Activated CD8-positive, alpha-beta memory T cell treated with anti-CD3 and anti-CD28 coated beads, Interleukin-2, amount 50 U/mL, for 4 hours (primary cell): ENCODE results near the gene TCF25.

Experiments
- DNase-seq: peaks from one replicate; pipeline ENCODE4 v3.0.0-alpha.2; 2020

Gene TCF25

GRCh38 chr16:89880477-89881367 lies 7.3 kb downstream of the TCF25 start:
- DNase-seq, result no peak

GRCh38 chr16:89881368-89881730 lies 8.0 kb downstream of the TCF25 start:
- no peak for DNase-seq

GRCh38 chr16:89883346-89884040 lies 10.1 kb downstream of the TCF25 start:
- DNase-seq, result no peak

DNA sequence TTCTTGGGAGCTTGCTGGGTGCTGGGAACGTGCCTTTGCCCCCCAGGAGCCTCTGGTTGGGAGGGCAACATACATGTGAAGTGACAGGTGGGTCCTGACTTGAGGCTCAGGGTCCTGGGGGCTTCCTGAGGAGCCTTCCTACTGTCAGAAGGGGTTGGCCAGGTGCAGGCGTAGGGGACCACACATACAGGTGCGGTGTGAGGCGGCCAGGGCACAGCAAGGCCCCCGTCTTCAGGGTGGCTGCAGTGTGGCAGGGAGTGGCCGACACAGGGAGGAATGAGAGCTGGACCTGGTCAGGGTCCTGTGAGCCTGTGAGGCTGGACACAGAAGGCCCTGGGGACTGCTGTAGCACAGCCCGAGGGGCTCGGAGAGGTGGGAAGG lies 10.6 kb downstream of the TCF25 start:
- no peak for DNase-seq

DNA sequence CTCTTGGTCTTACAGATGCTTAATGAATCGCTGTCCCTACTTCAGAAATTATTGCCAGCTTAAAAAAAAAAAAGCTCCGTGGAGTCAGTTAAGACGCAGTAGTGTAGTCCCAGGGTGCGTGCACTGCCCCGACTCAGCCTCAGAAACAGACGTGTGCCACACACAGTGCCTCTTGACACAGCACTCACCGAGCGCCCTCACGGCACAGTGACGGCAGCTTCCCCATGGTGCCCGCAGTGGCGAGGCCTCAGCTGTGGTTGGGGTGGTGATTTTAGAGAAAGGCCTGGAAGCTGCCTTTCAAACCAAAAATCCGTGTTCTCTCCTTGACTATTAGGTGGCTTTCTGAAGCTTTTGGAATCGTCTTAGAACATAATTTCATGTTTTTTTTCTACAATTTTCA lies 13.9 kb downstream of the TCF25 start:
- DNase-seq, result no peak

GRCh38 chr16:89890200-89890599 lies 16.8 kb downstream of the TCF25 start:
- DNase-seq, result no peak

GRCh38 chr16:89890886-89891657 lies 17.7 kb downstream of the TCF25 start:
- no peak for DNase-seq

DNA sequence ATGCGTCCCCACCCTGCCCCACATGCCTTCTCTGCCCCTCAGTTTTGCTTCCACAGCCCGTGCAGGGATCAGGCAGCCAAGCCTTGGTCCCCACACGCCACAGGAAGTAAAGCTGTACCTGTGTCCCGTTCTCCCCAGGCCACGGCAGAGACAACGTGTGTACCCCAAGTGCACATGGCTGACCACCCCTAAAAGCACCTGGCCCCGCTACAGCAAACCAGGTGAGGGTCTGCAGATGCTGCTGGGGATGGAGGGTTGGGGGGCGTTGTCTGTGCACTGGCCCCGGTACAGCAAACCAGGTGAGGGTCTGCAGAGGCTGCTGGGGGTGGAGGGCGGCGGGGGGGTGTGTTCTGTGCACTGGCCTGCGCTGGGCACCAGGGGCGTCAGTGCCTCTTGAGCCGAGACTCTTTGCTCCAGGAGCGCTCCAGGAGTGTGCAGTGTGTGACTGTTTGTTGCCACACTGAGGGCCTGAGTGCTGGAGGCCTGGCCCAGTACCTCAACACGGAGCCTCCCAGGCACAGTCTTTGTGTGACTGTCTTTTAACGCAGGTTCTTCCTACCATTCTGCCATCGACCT lies 18.8 kb downstream of the TCF25 start:
- DNase-seq, result no peak

DNA sequence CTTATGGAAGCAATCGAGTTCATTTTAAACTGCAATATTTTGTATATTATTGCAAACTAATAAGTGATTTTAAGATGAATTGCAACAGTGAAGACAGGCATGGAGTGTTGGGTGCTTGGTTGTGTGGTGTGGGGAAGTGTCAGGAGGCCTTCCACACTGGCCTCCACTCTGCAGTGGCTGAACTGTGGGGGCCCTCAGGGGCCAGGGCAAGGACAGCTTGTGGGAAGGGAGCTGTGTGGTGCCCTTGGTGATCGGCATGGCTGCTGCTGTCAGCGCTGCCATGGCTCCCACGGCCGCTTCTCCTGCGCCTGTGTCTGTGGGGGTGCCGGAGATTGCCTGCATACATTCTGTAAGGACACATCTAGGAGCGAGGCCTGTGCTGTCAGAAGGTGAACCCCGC lies 19.2 kb downstream of the TCF25 start:
- DNase-seq, result no peak

DNA sequence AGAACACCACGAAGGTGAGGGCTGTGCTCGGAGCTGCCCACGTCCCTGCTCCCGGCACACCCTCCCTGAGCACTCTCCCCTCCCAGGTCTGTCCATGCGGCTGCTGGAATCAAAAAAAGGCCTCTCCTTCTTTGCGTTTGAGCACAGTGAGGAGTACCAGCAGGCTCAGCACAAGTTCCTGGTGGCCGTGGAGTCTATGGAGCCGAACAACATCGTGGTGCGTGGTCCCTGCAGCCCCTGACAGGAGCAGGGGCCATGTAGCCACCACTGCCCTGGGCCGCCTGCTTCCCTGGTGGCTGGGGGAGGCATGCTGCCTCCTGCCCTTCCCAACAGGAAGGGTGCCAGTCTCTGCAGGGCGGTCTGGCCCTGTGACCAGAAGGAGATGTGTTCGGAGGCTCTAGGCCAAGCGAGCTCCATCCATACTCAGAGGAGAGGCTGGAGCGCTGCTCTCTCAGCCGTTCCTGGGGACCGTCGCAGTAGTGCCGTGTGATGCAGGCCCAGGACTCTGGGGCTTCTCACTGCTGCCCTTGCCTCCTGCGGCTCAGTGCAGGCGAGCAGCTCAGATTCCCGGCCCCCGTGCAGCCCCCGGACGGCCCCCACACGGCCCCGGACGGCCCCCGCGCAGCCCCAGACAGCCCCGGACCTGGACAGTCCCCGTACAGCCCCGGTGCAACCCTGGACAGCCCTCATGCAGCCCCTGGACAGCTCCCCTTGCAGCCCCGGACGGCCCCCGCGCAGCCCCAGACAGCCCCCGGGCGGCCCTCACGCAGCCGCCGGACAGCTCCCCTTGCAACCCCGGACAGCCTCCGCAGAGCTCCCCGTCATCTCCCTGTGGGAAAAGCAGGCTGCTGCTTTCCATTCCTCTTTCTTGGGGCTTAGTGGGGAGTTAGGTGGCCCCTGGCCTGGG lies 20.5 kb downstream of the TCF25 start:
- DNase-seq, result no peak

- no peak for DNase-seq
These were observed 22.3 kb downstream of the TCF25 start for GRCh38 chr16:89895482-89896250.

DNA sequence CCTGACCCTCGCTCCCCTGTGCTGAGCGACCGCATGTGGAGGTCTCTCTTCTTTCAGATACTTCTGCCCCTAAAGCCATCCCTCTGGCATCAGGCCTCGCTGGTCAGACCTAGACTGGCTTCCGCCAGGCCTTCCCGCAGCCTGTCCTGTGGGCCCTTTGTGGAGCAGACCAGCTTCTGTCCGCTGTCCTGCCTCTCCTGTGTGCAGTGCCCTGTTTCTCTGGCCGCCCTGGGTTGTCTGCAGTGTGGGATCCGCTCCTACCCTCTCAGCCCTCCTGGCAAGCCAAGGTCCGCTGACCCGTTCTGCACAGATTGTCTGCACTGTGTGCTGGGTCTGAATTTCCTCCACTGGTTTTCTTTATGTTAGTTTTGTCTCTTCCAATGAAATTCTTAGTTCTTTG lies 23.8 kb downstream of the TCF25 start:
- DNase-seq, result no peak

DNA sequence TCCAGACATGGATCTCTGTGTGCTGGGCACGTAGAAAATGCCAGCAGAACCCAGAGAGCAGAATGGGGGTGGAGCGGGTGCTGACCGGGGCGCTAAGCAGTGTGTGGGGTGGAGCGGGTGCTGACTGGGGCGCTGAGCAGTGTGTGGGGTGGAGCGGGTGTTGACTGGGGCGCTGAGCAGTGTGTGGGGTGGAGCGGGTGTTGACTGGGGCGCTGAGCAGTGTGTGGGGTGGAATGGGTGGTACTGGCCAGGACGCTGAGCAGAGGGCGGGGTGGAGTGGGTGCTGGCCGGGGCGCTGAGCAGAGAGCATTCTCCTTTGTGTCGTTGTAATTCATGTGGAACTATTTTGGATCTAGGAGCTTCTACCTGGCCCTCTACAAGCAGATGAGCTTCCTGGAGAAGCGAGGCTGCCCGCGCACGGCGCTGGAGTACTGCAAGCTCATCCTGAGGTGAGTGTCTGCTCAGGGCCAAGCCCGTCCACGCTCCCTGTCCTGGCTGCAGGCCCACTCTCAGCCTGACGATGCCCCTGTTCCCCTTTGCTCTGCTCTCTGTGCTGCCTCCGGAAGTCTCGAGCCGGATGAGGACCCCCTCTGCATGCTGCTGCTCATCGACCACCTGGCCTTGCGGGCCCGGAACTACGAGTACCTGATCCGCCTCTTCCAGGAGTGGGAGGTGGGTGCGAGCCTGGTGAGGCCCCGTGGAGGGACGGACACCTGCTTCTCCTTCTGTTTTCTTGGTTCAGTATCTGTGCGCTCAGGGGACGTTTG lies 25.0 kb downstream of the TCF25 start:
- DNase-seq, result no peak

DNA sequence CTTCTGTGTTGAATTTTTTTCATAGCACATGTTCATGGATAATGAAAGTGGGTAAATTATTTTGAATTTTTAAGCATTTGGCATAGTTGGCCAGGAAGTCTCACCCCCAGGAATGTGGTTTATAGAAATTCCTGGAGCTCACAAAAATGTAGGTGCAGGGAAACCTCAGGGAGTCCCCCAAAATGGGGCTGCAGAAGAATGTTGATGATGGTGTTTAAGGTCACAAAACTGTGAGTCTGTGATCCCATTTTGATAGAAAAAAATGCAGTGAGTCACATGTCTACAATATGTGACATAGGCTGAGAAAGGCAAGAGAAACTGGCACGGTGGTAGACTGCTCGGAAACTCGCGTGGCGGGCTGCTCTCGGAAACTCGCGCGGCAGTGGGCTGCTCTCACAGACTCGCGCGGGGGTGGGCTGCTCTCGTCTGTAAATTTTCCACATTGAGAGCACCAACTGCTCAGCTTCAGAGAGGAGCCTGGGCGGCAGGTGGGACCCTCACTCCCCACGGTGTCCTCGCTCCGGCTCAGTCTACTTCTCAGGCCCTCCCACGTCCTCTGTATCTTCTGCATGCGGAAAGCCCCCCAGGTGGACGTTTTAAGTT lies 26.6 kb downstream of the TCF25 start:
- no peak for DNase-seq

DNA sequence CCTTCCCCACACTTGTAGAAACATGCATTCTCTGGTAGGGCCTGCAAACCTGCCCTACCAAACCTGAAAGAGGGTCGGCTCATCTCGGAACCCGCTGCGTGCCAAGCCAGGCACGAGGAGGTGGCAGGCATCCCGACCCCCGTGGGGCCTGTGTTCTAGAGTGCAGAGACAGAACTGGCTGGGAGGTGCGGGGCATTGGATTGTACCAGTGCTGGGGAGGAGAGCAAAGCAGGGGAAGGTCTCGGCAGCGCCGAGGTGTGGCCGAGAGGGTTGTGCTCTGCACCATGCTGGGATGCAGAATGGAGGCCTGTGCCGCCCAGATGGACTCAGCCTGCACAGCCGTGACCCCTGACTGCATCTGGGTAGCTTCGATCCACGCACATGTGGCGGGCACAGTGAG lies 27.5 kb downstream of the TCF25 start:
- no peak for DNase-seq

- no peak for DNase-seq
These were observed 29.6 kb downstream of the TCF25 start for GRCh38 chr16:89902980-89903379.

DNA sequence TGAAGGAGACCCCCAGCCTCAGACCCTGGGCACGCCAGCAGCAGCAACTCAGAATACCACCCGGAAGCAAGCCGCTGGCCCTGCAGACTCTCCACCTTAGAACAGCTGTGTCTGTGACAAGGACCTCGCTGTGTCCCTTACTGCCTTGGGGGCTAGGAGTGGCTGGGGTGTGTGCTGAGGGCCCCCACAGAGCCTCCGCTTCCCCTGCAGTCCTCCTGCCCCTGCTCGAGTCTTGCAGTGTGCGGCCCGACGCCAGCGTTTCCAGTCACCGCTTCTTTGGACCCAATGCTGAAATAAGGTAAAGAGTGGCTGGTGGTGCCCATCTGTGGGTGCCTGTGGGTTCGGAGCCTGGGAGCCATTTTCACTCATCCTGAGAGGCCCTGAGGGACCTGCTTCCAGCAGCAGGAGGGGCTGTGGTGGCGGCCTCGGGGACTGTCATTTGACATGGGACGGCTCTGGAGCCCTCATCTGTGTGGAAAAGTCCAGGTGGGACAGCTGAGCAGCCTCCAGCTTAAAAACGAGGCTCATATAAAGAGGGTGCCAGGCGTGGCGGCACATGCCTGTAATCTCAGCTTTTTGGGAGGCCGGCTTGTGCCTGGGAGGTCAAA lies 30.6 kb downstream of the TCF25 start:
- DNase-seq, result no peak

DNA sequence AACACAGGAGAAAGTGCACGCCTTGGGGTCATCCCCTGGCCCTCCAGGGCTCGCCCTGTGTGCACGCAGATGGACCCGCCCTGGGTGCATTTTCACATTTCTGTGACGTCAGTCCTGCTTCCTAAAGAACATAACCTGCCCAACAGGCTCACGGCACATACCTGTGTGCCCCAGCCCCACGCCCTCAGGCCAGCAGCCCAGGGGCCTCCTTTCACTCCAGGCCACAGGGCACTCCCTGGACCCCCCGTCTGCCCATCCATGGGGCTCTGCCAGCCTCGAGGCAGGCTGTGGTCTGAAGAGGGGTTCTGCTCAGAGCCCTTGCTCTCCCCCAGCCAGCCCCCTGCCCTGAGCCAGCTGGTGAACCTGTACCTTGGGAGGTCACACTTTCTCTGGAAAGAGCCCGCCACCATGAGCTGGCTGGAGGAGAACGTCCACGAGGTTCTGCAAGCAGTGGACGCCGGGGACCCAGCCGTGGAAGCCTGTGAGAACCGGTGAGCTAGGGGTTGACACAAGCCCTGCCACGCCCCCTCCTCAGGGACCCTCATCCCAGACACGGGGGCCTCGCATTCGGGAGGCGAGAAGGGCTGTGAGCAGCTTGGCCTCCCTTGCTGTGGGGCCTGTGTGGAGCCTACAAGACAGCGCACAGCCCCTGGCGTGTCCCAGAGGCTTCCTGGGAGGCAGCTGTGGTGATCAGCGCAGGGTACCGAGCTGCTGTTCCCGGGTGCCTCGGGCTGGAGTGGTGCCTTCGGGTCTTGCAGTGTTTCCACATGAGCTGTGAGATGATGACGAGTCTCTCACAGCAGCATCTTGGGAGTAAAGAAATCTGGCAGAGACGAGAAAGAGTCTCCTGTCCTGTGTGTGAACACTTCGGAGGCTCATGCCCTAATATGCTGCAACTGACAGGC lies 31.5 kb downstream of the TCF25 start:
- DNase-seq, result no peak
